ENCODE results near the gene FOXE3.

DNA sequence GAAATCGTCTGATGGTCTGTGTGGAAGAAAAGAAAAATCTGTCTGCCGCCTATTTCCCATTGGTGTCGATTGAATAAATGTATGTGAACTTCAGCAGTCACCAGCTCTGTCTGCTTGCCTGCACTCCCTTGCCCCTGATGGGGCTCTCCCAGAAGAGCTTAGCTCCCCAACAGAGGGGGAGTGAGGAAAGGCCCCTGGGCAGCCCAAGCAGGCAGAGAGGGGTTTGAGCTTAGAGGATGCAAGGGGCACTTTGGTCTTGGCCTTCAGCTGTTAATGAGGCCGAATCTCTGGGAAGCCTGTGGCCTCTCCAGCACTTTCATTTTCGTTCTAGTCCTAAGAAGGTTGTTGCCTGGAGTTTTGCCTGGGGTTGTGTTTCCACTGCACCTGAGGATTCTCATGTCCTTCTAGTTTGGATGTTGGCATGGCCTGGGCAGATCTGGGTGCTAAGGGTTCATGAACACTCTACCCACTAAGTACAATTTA, 24.6 kb downstream of the FOXE3 start:
- TF ChIP-seq, protein P1, sequence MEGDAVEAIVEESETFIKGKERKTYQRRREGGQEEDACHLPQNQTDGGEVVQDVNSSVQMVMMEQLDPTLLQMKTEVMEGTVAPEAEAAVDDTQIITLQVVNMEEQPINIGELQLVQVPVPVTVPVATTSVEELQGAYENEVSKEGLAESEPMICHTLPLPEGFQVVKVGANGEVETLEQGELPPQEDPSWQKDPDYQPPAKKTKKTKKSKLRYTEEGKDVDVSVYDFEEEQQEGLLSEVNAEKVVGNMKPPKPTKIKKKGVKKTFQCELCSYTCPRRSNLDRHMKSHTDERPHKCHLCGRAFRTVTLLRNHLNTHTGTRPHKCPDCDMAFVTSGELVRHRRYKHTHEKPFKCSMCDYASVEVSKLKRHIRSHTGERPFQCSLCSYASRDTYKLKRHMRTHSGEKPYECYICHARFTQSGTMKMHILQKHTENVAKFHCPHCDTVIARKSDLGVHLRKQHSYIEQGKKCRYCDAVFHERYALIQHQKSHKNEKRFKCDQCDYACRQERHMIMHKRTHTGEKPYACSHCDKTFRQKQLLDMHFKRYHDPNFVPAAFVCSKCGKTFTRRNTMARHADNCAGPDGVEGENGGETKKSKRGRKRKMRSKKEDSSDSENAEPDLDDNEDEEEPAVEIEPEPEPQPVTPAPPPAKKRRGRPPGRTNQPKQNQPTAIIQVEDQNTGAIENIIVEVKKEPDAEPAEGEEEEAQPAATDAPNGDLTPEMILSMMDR (IDR thresholded peaks at IDR 0.05), result no peak
- no peak for TF ChIP-seq POLR2A (IDR thresholded peaks at IDR 0.05)

Measured in testis (tissue), 2 donors.